Neutrophil (primary cell): ENCODE data around the gene QSOX1.

Source experiments
- H3K27ac ChIP-seq: fragments of 200-600 bp; sonication (generic); 2 replicates; pipeline ENCODE4 v1.5.1; 2016; ENCODE audit warnings: mild to moderate bottlenecking, moderate library complexity
- H3K27me3 ChIP-seq: fragments of 200-600 bp; sonication (generic); 2 replicates; pipeline ENCODE4 v1.6.0; 2016; ENCODE audit warnings: mild to moderate bottlenecking
- H3K36me3 ChIP-seq: fragments of 200-600 bp; sonication (generic); 2 replicates; pipeline ENCODE4 v1.5.1; 2017
- H3K4me1 ChIP-seq, 2 experiments: fragments of 200-600 bp in 1 of 2; sonication (generic) in 1 of 2; 1 replicate in 1 of 2; 2 replicates in 1 of 2; pipeline versions ENCODE4 v1.5.1 to v1.6.1; 2013 to 2016; ENCODE audit warnings: low read depth in 1 of 2, low read length in 1 of 2, mild to moderate bottlenecking in 1 of 2, moderate library complexity in 1 of 2; ENCODE audit not compliant: control insufficient read depth in 1 of 2, insufficient read depth in 1 of 2
- H3K4me3 ChIP-seq, 2 experiments: fragments of 200-600 bp in 1 of 2; sonication (generic) in 1 of 2; 1 replicate in 1 of 2; 2 replicates in 1 of 2; pipeline ENCODE4 v1.5.1; 2013 to 2016; ENCODE audit warnings: low read depth in 1 of 2, low read length in 1 of 2, mild to moderate bottlenecking in 1 of 2, moderate library complexity in 1 of 2
- H3K9me3 ChIP-seq: fragments of 200-600 bp; sonication (generic); 2 replicates; pipeline ENCODE4 v1.5.1; 2016
- CTCF ChIP-seq: fragments of 200-600 bp; sonication (generic); IDR thresholded peaks from 2 replicates; pipeline ENCODE4 v1.5.1; 2016; ENCODE audit warnings: antibody characterized with exemption

QSOX1 gene

GRCh38 chr1:180246579-180246978 is 91.9 kb downstream of the QSOX1 start:
- Histone ChIP-seq H3K9me3 (no peaks in the 10 kb centered on the region), H3K36me3 (no peaks in the 10 kb centered on the region), H3K4me1 (peaks cover 29% of the 10 kb centered on the region in 2 experiments), H3K4me3 (peak overlapping the region; percentile 7 to 22), H3K27ac (peak overlapping the region; percentile 81), H3K27me3 (peaks cover 23% of the 10 kb centered on the region)
- TF ChIP-seq CTCF: no peak

GRCh38 chr1:180247061-180247460 is 92.4 kb downstream of the QSOX1 start:
- H3K4me3 ChIP-seq: peak overlapping the region; percentile 7 to 22
- peak overlapping the region; percentile 81 for H3K27ac ChIP-seq
- no peaks in the 10 kb centered on the region for H3K36me3 ChIP-seq
- H3K9me3 ChIP-seq: no peaks in the 10 kb centered on the region
- peaks cover 19% of the 10 kb centered on the region for H3K27me3 ChIP-seq
- peaks cover 29 to 30% of the 10 kb centered on the region in 2 experiments for H3K4me1 ChIP-seq
- no peak for TF ChIP-seq CTCF

DNA sequence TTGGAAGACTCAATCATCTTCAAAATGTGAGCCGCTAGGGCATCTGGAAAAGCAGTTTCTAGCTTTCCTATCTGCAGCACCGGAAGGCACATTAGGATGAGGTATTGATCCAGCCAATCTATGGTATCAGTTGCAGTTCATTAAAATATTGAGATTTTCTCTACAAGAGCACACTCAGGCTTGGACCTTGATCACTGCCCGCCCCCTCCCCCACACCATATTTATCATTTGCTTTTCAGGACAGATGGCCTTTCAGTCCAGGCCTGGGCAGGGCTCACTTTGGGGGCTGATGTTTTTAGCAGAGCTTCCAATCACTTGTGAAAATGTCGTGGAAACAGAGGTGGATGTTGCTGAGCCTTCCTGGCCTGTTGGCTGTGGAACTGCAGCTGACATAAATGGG is 92.9 kb downstream of the QSOX1 start:
- H3K4me3 ChIP-seq: peak overlapping the region; percentile 7 to 22
- peak overlapping the region; percentile 81 for H3K27ac ChIP-seq
- no peaks in the 10 kb centered on the region for H3K9me3 ChIP-seq
- peaks cover 34 to 35% of the 10 kb centered on the region in 2 experiments for H3K4me1 ChIP-seq
- H3K27me3 ChIP-seq: peaks cover 13% of the 10 kb centered on the region
- no peak for TF ChIP-seq CTCF
- H3K36me3 ChIP-seq: no peaks in the 10 kb centered on the region

- no peaks in the 10 kb centered on the region for H3K36me3 ChIP-seq
- peak overlapping the region; percentile 81 for H3K27ac ChIP-seq
- H3K27me3 ChIP-seq: peaks cover 7% of the 10 kb centered on the region
- H3K9me3 ChIP-seq: no peaks in the 10 kb centered on the region
- no peak for TF ChIP-seq CTCF
- H3K4me1 ChIP-seq: peaks cover 40 to 41% of the 10 kb centered on the region in 2 experiments
- H3K4me3 ChIP-seq: no peak overlapping the region
Measured at GRCh38 chr1:180248176-180248575, 93.5 kb downstream of the QSOX1 start.

GRCh38 chr1:180248731-180249681 is 94.3 kb downstream of the QSOX1 start:
- Histone ChIP-seq H3K27ac (peak overlapping the region; percentile 81), H3K27me3 (no peaks in the 10 kb centered on the region), H3K36me3 (no peaks in the 10 kb centered on the region), H3K4me3 (no peak overlapping the region), H3K4me1 (peaks cover 42 to 43% of the 10 kb centered on the region in 2 experiments), H3K9me3 (no peaks in the 10 kb centered on the region)
- no peak for TF ChIP-seq CTCF
